ENCODE data around the gene PLEKHJ1. TPM values are rescaled to one million over a fixed set of nuclear protein-coding genes. Genes with fewer than 3 reads are reported as not detected.
A peak's percentile ranks its signal among the peaks of the same experiment; 100 is the strongest.

Gene PLEKHJ1
- total and polyA plus RNA-seq, 9 of the 15 experiments (the other 6 are each of a cell fraction or from before 2014, with no cell fraction given) = 1.5 to 188 (median 63.9) TPM

GRCh38 chr19:2271234-2272103 lies 35.3 kb upstream of the PLEKHJ1 start (continued):
- TF ChIP-seq POLR2AphosphoS5 (IDR thresholded peaks at IDR 0.05; ENCODE audit: control insufficient read depth, insufficient read depth, low read depth, low read length) = peak; percentile 22; the same call in 1 of the 2 replicates

- Histone ChIP-seq H3K4me1 (replicated peaks in 1 of 2; ENCODE audit: control insufficient read depth in 2 of 2, insufficient read depth in 2 of 2, low read length in 2 of 2) (peaks cover 25 to 80% of the 10 kb centered on the region in 2 experiments), H4K20me1 (replicated peaks; ENCODE audit: control insufficient read depth, insufficient read depth, low read length) (peaks cover 47% of the 10 kb centered on the region), H3K4me2 (ENCODE audit: insufficient read depth, low read length) (peak overlapping the region; percentile 89), H3K27me3 (ENCODE audit: control insufficient read depth in 2 of 2, insufficient read depth in 2 of 2, low read length in 2 of 2) (no peaks in the 10 kb centered on the region), H3K9me3 (replicated peaks; ENCODE audit: control insufficient read depth, insufficient read depth, low read depth, low read length) (no peaks in the 10 kb centered on the region), H3K79me2 (ENCODE audit: control insufficient read depth, insufficient read depth, low read length) (peaks cover 69% of the 10 kb centered on the region), H2AFZ (ENCODE audit: low read depth, low read length) (no peak overlapping the region), H3K4me3 (peak overlapping the region; percentile 91), H3K9ac (ENCODE audit: insufficient read depth in 1 of 2, low read depth in 2 of 2, low read length in 2 of 2) (peak overlapping the region; percentile 92 to 98), H3K36me3 (ENCODE audit: control insufficient read depth, insufficient read depth, low read length) (peaks cover 34% of the 10 kb centered on the region), H3K27ac (ENCODE audit: extremely low read depth, low read depth, low read length) (peak overlapping the region; percentile 94), H3K9me1 (ENCODE audit: control insufficient read depth, insufficient read depth, low read length) (peaks cover 5% of the 10 kb centered on the region)
- DNase-seq (ENCODE audit: extremely low read depth in 1 of 4, low spot score in 3 of 4) = peak; percentile 73 to 84 (median 79)
- intact Hi-C loops (cut with micrococcal nuclease) = no loop called here
- ChIA-PET CTCF (ENCODE audit: low intra/inter-chr PET ratio) (no interaction called here), POLR2A (interaction anchor here (0.6 to 7.0 kb wide), 16 partner anchors 9 to 161 kb away, joined by 3 to 86 read pairs (median 4); partner anchors contain the start of genes AMH, PEAK3 and PLEKHJ1)
- BruUV-seq (replicated peaks) = no TSS peak
- no peak for FAIRE-seq
- ATAC-seq = peak; percentile 5
- under 1% methylated on average over 61 of the region's 88 CpGs for WGBS (ENCODE audit: insufficient coverage, low coverage, missing lambda C conversion rate)
- in situ Hi-C loops (cut with MboI) = loop anchor here (5.0 kb wide), 1 partner anchor 33 kb away; the partner anchor contains the start of genes PLEKHJ1 and SF3A2
- TF ChIP-seq, protein P1, sequence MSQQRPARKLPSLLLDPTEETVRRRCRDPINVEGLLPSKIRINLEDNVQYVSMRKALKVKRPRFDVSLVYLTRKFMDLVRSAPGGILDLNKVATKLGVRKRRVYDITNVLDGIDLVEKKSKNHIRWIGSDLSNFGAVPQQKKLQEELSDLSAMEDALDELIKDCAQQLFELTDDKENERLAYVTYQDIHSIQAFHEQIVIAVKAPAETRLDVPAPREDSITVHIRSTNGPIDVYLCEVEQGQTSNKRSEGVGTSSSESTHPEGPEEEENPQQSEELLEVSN (IDR thresholded peaks at IDR 0.05; ENCODE audit: borderline replicate concordance in 1 of 2, extremely low read depth in 1 of 2, insufficient read depth in 1 of 2, insufficient read length in 1 of 2, low read depth in 1 of 2, low read length in 1 of 2, poor library complexity in 1 of 2, severe bottlenecking in 1 of 2) = peak in 1 of 2 experiments; percentile 58
- TF ChIP-seq UBTF (IDR thresholded peaks at IDR 0.05; ENCODE audit: borderline replicate concordance in 1 of 2, low read depth in 2 of 2, low read length in 2 of 2) (0 out of 4 replicates have a peak, but pooled peaks have one; percentile 3 to 49), ESRRA (IDR thresholded peaks at IDR 0.05; ENCODE audit: borderline replicate concordance, low read depth) (no peak), PHF8 (IDR thresholded peaks at IDR 0.05; ENCODE audit: borderline replicate concordance, low read length) (peak; percentile 30; the same call in 1 of the 2 replicates), ZNF76 (CRISPR knock-in tag; IDR thresholded peaks at IDR 0.05; ENCODE audit: borderline replicate concordance) (0 out of 2 replicates have a peak, but pooled peaks have one; percentile 28), ZNF830 (CRISPR knock-in tag; IDR thresholded peaks at IDR 0.05) (peak; percentile 68; the same call in 1 of the 2 replicates), SRF (CRISPR knock-in tag; IDR thresholded peaks at IDR 0.05) (peak in 1 of 2 experiments; percentile 26; a peak in 1 of 4 replicates), HDAC1 (IDR thresholded peaks at IDR 0.05) (peak in 1 of 2 experiments; percentile 27; a peak in 1 of 4 replicates)
These were observed 34.5 kb upstream of the PLEKHJ1 start for GRCh38 chr19:2270423-2271233.

Measured in K562 (cell line).